GM23338 (cell line): Measurements from ENCODE around the gene GPBP1L1. TPM values are rescaled to one million over a fixed set of nuclear protein-coding genes. Genes with fewer than 3 reads are reported as not detected.

ENCODE experiments used
- ATAC-seq: fragments of 200-7000 bp; cut with Tn5 transposase; 3 replicates; pipeline ENCODE4 v1.9.1; 2020
- DNase-seq: peaks from one replicate; pipeline ENCODE4 v3.0.0-alpha.2; 2015; ENCODE audit warnings: low spot score
- H2AFZ ChIP-seq: fragments of 200-600 bp; sonication (generic); 2 replicates; pipeline ENCODE4 v1.8.0; 2016; ENCODE audit warnings: antibody characterized with exemption, mild to moderate bottlenecking, moderate library complexity
- H3F3A ChIP-seq: fragments of 200-600 bp; sonication (generic); replicated peaks from 2 replicates; pipeline ENCODE4 v1.8.0; 2017; ENCODE audit warnings: antibody characterized with exemption, mixed run types, low read depth
- H3K27ac ChIP-seq: fragments of 200-600 bp; sonication (generic); 2 replicates; pipeline ENCODE4 v1.6.1; 2016; ENCODE audit warnings: low read depth
- H3K27me3 ChIP-seq: fragments of 200-600 bp; sonication (generic); 2 replicates; pipeline ENCODE4 v1.8.0; 2016; ENCODE audit warnings: mild to moderate bottlenecking, mixed run types, moderate library complexity; ENCODE audit not compliant: insufficient read depth
- H3K36me3 ChIP-seq: fragments of 200-600 bp; sonication (generic); 2 replicates; pipeline ENCODE4 v1.8.0; 2016; ENCODE audit warnings: mild to moderate bottlenecking; ENCODE audit not compliant: insufficient read depth
- H3K4me1 ChIP-seq: fragments of 200-600 bp; sonication (generic); 2 replicates; pipeline ENCODE4 v1.8.0; 2016; ENCODE audit warnings: mild to moderate bottlenecking, moderate library complexity; ENCODE audit not compliant: insufficient read depth
- H3K4me2 ChIP-seq: fragments of 200-600 bp; sonication (generic); 2 replicates; pipeline ENCODE4 v1.7.1; 2017; ENCODE audit warnings: mixed run types
- H3K4me3 ChIP-seq: fragments of 200-600 bp; sonication (generic); 2 replicates; pipeline ENCODE4 v1.6.1; 2016; ENCODE audit warnings: mixed run types
- H3K79me2 ChIP-seq: fragments of 200-600 bp; sonication (generic); replicated peaks from 2 replicates; pipeline ENCODE4 v1.8.0; 2017; ENCODE audit warnings: mild to moderate bottlenecking; ENCODE audit not compliant: insufficient read depth
- H3K9me2 ChIP-seq: fragments of 200-600 bp; sonication (generic); 2 replicates; pipeline ENCODE4 v1.8.0; 2017; ENCODE audit not compliant: insufficient read depth
- H4K20me1 ChIP-seq: fragments of 200-600 bp; sonication (generic); replicated peaks from 2 replicates; pipeline ENCODE4 v1.8.0; 2017; ENCODE audit warnings: mild to moderate bottlenecking; ENCODE audit not compliant: insufficient read depth
- H3K27ac Mint-ChIP-seq: 2 replicates; pipeline ENCODE4 v1.8.0; 2020; ENCODE audit warnings: inconsistent platforms, mild to moderate bottlenecking, moderate library complexity, mixed read lengths
- H3K27me3 Mint-ChIP-seq: 3 replicates; pipeline ENCODE4 v1.8.0; 2022; ENCODE audit warnings: low read depth, mild to moderate bottlenecking, moderate library complexity, mixed read lengths, inconsistent platforms; ENCODE audit not compliant: insufficient read depth, poor library complexity
- H3K36me3 Mint-ChIP-seq: 3 replicates; pipeline ENCODE4 v1.8.0; 2021; ENCODE audit warnings: low read depth, mild to moderate bottlenecking, inconsistent platforms, moderate library complexity, mixed read lengths
- H3K4me1 Mint-ChIP-seq: 3 replicates; pipeline ENCODE4 v1.8.0; 2020; ENCODE audit warnings: mild to moderate bottlenecking, inconsistent platforms, mixed read lengths
- H3K4me3 Mint-ChIP-seq: 3 replicates; pipeline ENCODE4 v1.8.0; 2021; ENCODE audit warnings: moderate library complexity, mild to moderate bottlenecking, inconsistent platforms, mixed read lengths
- H3K9me3 Mint-ChIP-seq: 3 replicates; pipeline ENCODE4 v1.8.0; 2020; ENCODE audit warnings: moderate library complexity, mild to moderate bottlenecking, inconsistent platforms, mixed read lengths
- CREB1 ChIP-seq: fragments of 250-450 bp; sonication (Bioruptor Pico); IDR thresholded peaks from 2 replicates; pipeline ENCODE4 v1.5.0; 2020; ENCODE audit warnings: low read depth, mild to moderate bottlenecking, moderate library complexity
- CTCF ChIP-seq, 2 experiments: fragments of 200-600 bp in 1 of 2; sonication (generic) in 1 of 2; conservative IDR thresholded peaks; 2 replicates each; pipeline versions ENCODE4 v1.5.1 to v1.6.1; 2016 to 2017; ENCODE audit warnings: antibody characterized with exemption in 2 of 2, low read depth in 2 of 2, mild to moderate bottlenecking in 2 of 2, moderate library complexity in 1 of 2
- EZH2 ChIP-seq: fragments of 200-600 bp; sonication (generic); IDR thresholded peaks from one replicate; pipeline ENCODE4 v1.8.0; 2017; ENCODE audit warnings: antibody characterized with exemption, mild to moderate bottlenecking, low read depth; ENCODE audit not compliant: unreplicated experiment
- EZH2phosphoT487 ChIP-seq: fragments of 200-600 bp; sonication (generic); IDR thresholded peaks from one replicate; pipeline ENCODE4 v1.8.1; 2018; ENCODE audit warnings: antibody characterized with exemption; ENCODE audit not compliant: unreplicated experiment
- JUNB ChIP-seq: IDR thresholded peaks from one replicate; pipeline ENCODE4 v1.6.1; 2016; ENCODE audit warnings: antibody characterized with exemption; ENCODE audit not compliant: unreplicated experiment
- NANOG ChIP-seq: IDR thresholded peaks from 2 replicates; pipeline ENCODE4 v1.6.1; 2016; ENCODE audit warnings: antibody characterized with exemption, borderline replicate concordance
- POLR2AphosphoS5 ChIP-seq: IDR thresholded peaks from 2 replicates; pipeline ENCODE4 v1.6.1; 2016; ENCODE audit warnings: antibody characterized with exemption, low read depth
- REST ChIP-seq: IDR thresholded peaks from one replicate; pipeline ENCODE4 v1.6.1; 2018; ENCODE audit warnings: antibody characterized with exemption; ENCODE audit not compliant: unreplicated experiment
- STAT1 ChIP-seq: IDR thresholded peaks from one replicate; pipeline ENCODE4 v1.6.1; 2016; ENCODE audit warnings: antibody characterized with exemption; ENCODE audit not compliant: unreplicated experiment
- ZNF114 ChIP-seq: fragments of 250-450 bp; sonication (Bioruptor Pico); IDR thresholded peaks from 2 replicates; pipeline ENCODE4 v1.5.0; 2020; ENCODE audit warnings: mild to moderate bottlenecking, moderate library complexity
- ZNF331 ChIP-seq: fragments of 250-450 bp; sonication (Bioruptor Pico); IDR thresholded peaks from 2 replicates; pipeline ENCODE4 v1.5.0; 2020; ENCODE audit warnings: low read depth, mild to moderate bottlenecking, moderate library complexity
- ZNF462 ChIP-seq: fragments of 250-450 bp; sonication (Bioruptor Pico); IDR thresholded peaks from 2 replicates; pipeline ENCODE4 v1.5.0; 2020; ENCODE audit warnings: mild to moderate bottlenecking, moderate library complexity
- polyA plus RNA-seq: library from polyadenylated mRNA; unstranded; fragments of >200 nt; fragmentation: Nextera tagmentation; extraction: Ambion mirVana; gene quantifications from 2 replicates; pipeline ENCODE4 v1.2.1, GENCODE V29; 2016
- total RNA-seq: library from RNA; depleted of rRNA; stranded (reverse); fragments of >200 nt; shearing (Covaris generic); gene quantifications from 2 replicates; pipeline ENCODE4 v1.2.3, GENCODE V29; 2014

The GPBP1L1 gene
- total and polyA plus RNA-seq, 2 experiments from 2014 or later: 61.7 to 117 TPM

GRCh38 chr1:45686288-45687013 is at the start of gene GPBP1L1 (continued):
- no peak for TF ChIP-seq STAT1
- no peak for TF ChIP-seq ZNF114

GRCh38 chr1:45730780-45731319 is 44.5 kb upstream of the GPBP1L1 start:
- Mint-ChIP-seq H3K4me3 (peak overlapping the region; percentile 35; the same call in 1 of the 3 replicates), H3K9me3 (no peaks in the 10 kb centered on the region; the same call in 2 of the 3 replicates), H3K27ac (peak overlapping the region; percentile 49; the same call in 1 of the 2 replicates), H3K4me1 (peaks cover 10% of the 10 kb centered on the region), H3K27me3 (peaks cover 4% of the 10 kb centered on the region), H3K36me3 (peaks cover 3% of the 10 kb centered on the region; the same call in 2 of the 3 replicates)
- no peak overlapping the region for H3K27ac ChIP-seq
- no peaks in the 10 kb centered on the region for H4K20me1 ChIP-seq
- ATAC-seq (no peak), DNase-seq (no peak)
- H2AFZ ChIP-seq: no peak overlapping the region
- H3K79me2 ChIP-seq: no peaks in the 10 kb centered on the region
- H3K4me3 ChIP-seq: no peak overlapping the region
- no peak overlapping the region for H3K4me2 ChIP-seq
- H3K27me3 ChIP-seq: no peaks in the 10 kb centered on the region
- H3K9me2 ChIP-seq: no peaks in the 10 kb centered on the region
- H3F3A ChIP-seq: no peaks in the 10 kb centered on the region
- no peaks in the 10 kb centered on the region for H3K36me3 ChIP-seq
- H3K4me1 ChIP-seq: 0 out of 2 replicates have a peak, but pooled peaks cover 6% of the 10 kb centered on the region
- TF ChIP-seq STAT1: no peak
- TF ChIP-seq EZH2: no peak
- TF ChIP-seq CREB1 (CRISPR knock-in tag): no peak
- TF ChIP-seq NANOG: no peak
- no peak for TF ChIP-seq ZNF331
- TF ChIP-seq EZH2phosphoT487: no peak
- no peak for TF ChIP-seq ZNF114
- no peak for TF ChIP-seq JUNB
- TF ChIP-seq CTCF (conservative IDR thresholded peaks at IDR 0.05; ENCODE audit: low read depth in 2 of 2): no peak
- TF ChIP-seq POLR2AphosphoS5: no peak
- TF ChIP-seq ZNF462 (CRISPR knock-in tag): no peak
- no peak for TF ChIP-seq REST
